ENCODE results near the gene PAQR9.

Gene PAQR9

GRCh38 chr3:142963234-142963515 lies 299 bp downstream of the PAQR9 start:
- Histone ChIP-seq H3K4me2 (ENCODE audit: low read length) (no peak overlapping the region), H3K79me2 (ENCODE audit: insufficient read depth, low read length) (no peaks in the 10 kb centered on the region), H3K4me1 (ENCODE audit: insufficient read depth, low read length, severe bottlenecking) (no peaks in the 10 kb centered on the region), H3K9me3 (ENCODE audit: low read length) (no peaks in the 10 kb centered on the region), H3K4me3 (ENCODE audit: low read depth, low read length, poor library complexity, severe bottlenecking) (no peak overlapping the region), H4K20me1 (ENCODE audit: insufficient read depth, low read length) (no peaks in the 10 kb centered on the region), H3K27ac (ENCODE audit: low read depth, low read length, poor library complexity, severe bottlenecking) (no peak overlapping the region), H3K9me2 (ENCODE audit: low read depth, low read length) (no peaks in the 10 kb centered on the region), H3F3A (ENCODE audit: insufficient read depth, low read length) (no peaks in the 10 kb centered on the region), H3K27me3 (ENCODE audit: insufficient read depth, low read length) (no peaks in the 10 kb centered on the region), H2AFZ (ENCODE audit: low read length) (no peak overlapping the region), H3K9ac (ENCODE audit: low read length) (no peak overlapping the region), H3K36me3 (ENCODE audit: insufficient read depth, low read length) (no peaks in the 10 kb centered on the region)
- no peak for TF ChIP-seq EZH2 (IDR thresholded peaks at IDR 0.05; ENCODE audit: borderline replicate concordance, low read length)
- no peak for TF ChIP-seq CTCF (IDR thresholded peaks at IDR 0.05; ENCODE audit: low read length)

GRCh38 chr3:142962520-142963233 lies 797 bp downstream of the PAQR9 start:
- Histone ChIP-seq H3K9me2 (ENCODE audit: low read depth, low read length) (no peaks in the 10 kb centered on the region), H3K27ac (ENCODE audit: low read depth, low read length, poor library complexity, severe bottlenecking) (no peak overlapping the region), H3K9me3 (ENCODE audit: low read length) (no peaks in the 10 kb centered on the region), H3K4me2 (ENCODE audit: low read length) (no peak overlapping the region), H3K36me3 (ENCODE audit: insufficient read depth, low read length) (no peaks in the 10 kb centered on the region), H3K9ac (ENCODE audit: low read length) (no peak overlapping the region), H3F3A (ENCODE audit: insufficient read depth, low read length) (no peaks in the 10 kb centered on the region), H3K27me3 (ENCODE audit: insufficient read depth, low read length) (no peaks in the 10 kb centered on the region), H3K79me2 (ENCODE audit: insufficient read depth, low read length) (no peaks in the 10 kb centered on the region), H3K4me1 (ENCODE audit: insufficient read depth, low read length, severe bottlenecking) (no peaks in the 10 kb centered on the region), H2AFZ (ENCODE audit: low read length) (no peak overlapping the region), H3K4me3 (ENCODE audit: low read depth, low read length, poor library complexity, severe bottlenecking) (no peak overlapping the region), H4K20me1 (ENCODE audit: insufficient read depth, low read length) (no peaks in the 10 kb centered on the region)
- TF ChIP-seq EZH2 (IDR thresholded peaks at IDR 0.05; ENCODE audit: borderline replicate concordance, low read length) (no peak), CTCF (IDR thresholded peaks at IDR 0.05; ENCODE audit: low read length) (no peak)

- Histone ChIP-seq H3K27ac (ENCODE audit: low read depth, low read length, poor library complexity, severe bottlenecking) (no peak overlapping the region), H3K9ac (ENCODE audit: low read length) (no peak overlapping the region), H3K27me3 (ENCODE audit: insufficient read depth, low read length) (no peaks in the 10 kb centered on the region), H3K9me3 (ENCODE audit: low read length) (no peaks in the 10 kb centered on the region), H2AFZ (ENCODE audit: low read length) (no peak overlapping the region), H3K4me2 (ENCODE audit: low read length) (no peak overlapping the region), H3K4me1 (ENCODE audit: insufficient read depth, low read length, severe bottlenecking) (no peaks in the 10 kb centered on the region), H3K36me3 (ENCODE audit: insufficient read depth, low read length) (no peaks in the 10 kb centered on the region), H3K79me2 (ENCODE audit: insufficient read depth, low read length) (no peaks in the 10 kb centered on the region), H3K4me3 (ENCODE audit: low read depth, low read length, poor library complexity, severe bottlenecking) (no peak overlapping the region), H4K20me1 (ENCODE audit: insufficient read depth, low read length) (no peaks in the 10 kb centered on the region), H3F3A (ENCODE audit: insufficient read depth, low read length) (no peaks in the 10 kb centered on the region), H3K9me2 (ENCODE audit: low read depth, low read length) (no peaks in the 10 kb centered on the region)
- TF ChIP-seq EZH2 (IDR thresholded peaks at IDR 0.05; ENCODE audit: borderline replicate concordance, low read length) = no peak
- TF ChIP-seq CTCF (IDR thresholded peaks at IDR 0.05; ENCODE audit: low read length) = no peak
These were observed 1.3 kb downstream of the PAQR9 start for GRCh38 chr3:142962175-142962519.
